Liver (tissue), 9 donors: ENCODE measurements around the gene NOS1. TPM values are rescaled to one million over a fixed set of nuclear protein-coding genes. Genes with fewer than 3 reads are reported as not detected.

Experiments used
- DNase-seq: peaks from one replicate; pipeline ENCODE4 v3.0.0-alpha.2; 2017; ENCODE audit warnings: low spot score
- H3K27ac ChIP-seq, 2 donors: one replicate each; pipeline ENCODE4 v1.7.0; 2013; ENCODE audit warnings: inconsistent platforms in 2 of 2, low read length in 2 of 2, control low read depth in 1 of 2, low read depth in 1 of 2, mild to moderate bottlenecking in 1 of 2
- H3K27me3 ChIP-seq, 4 donors: one replicate each; pipeline versions ENCODE4 v1.6.1 to v1.7.0; 2013; ENCODE audit warnings: low read length in 3 of 4, inconsistent platforms in 1 of 4, mild to moderate bottlenecking in 1 of 4, moderate library complexity in 1 of 4; ENCODE audit not compliant: control insufficient read depth in 4 of 4, insufficient read depth in 4 of 4
- H3K36me3 ChIP-seq, 4 donors: one replicate each; pipeline versions ENCODE4 v1.6.1 to v1.7.0; 2013; ENCODE audit warnings: low read length in 3 of 4, mild to moderate bottlenecking in 3 of 4, low read depth in 1 of 4, moderate library complexity in 1 of 4; ENCODE audit not compliant: control insufficient read depth in 4 of 4, insufficient read depth in 3 of 4
- H3K4me1 ChIP-seq, 4 donors: one replicate each; pipeline versions ENCODE4 v1.6.1 to v1.7.0; 2013; ENCODE audit warnings: low read length in 3 of 4, mild to moderate bottlenecking in 3 of 4, moderate library complexity in 1 of 4; ENCODE audit not compliant: control insufficient read depth in 4 of 4, insufficient read depth in 4 of 4
- H3K4me3 ChIP-seq, 3 donors: one replicate each; pipeline versions ENCODE4 v1.6.1 to v1.7.0; 2013; ENCODE audit warnings: low read length in 3 of 3, control low read depth in 1 of 3, low read depth in 1 of 3, mild to moderate bottlenecking in 1 of 3
- H3K9ac ChIP-seq, 2 donors: one replicate each; pipeline ENCODE4 v1.7.0; 2013; ENCODE audit warnings: low read length in 2 of 2, mild to moderate bottlenecking in 2 of 2, moderate library complexity in 2 of 2, control low read depth in 1 of 2, low read depth in 1 of 2
- H3K9me3 ChIP-seq, 4 donors: one replicate each; pipeline versions ENCODE4 v1.6.1 to v1.7.0; 2013; ENCODE audit warnings: low read length in 3 of 4; ENCODE audit not compliant: control insufficient read depth in 4 of 4
- EGR1 ChIP-seq, 2 donors: IDR thresholded peaks; 2 replicates each; pipeline ENCODE4 v1.6.1; 2016 to 2018; ENCODE audit warnings: antibody characterized with exemption in 2 of 2, low read depth in 2 of 2
- FOXA1 ChIP-seq: IDR thresholded peaks from 2 replicates; pipeline ENCODE4 v1.6.1; 2016; ENCODE audit warnings: antibody characterized with exemption
- FOXA2 ChIP-seq: IDR thresholded peaks from 2 replicates; pipeline ENCODE4 v1.6.1; 2016; ENCODE audit warnings: antibody characterized with exemption
- GABPA ChIP-seq, 2 donors: IDR thresholded peaks in 1 of 2; conservative IDR thresholded peaks in 1 of 2; 2 replicates each; pipeline ENCODE4 v1.6.1; 2016; ENCODE audit warnings: antibody characterized with exemption in 2 of 2, mild to moderate bottlenecking in 1 of 2, moderate library complexity in 1 of 2
- HNF4A ChIP-seq, 2 donors: conservative IDR thresholded peaks; 2 replicates each; pipeline ENCODE4 v1.6.1; 2016; ENCODE audit warnings: antibody characterized with exemption in 2 of 2, mild to moderate bottlenecking in 2 of 2
- HNF4G ChIP-seq: IDR thresholded peaks from 2 replicates; pipeline ENCODE4 v1.6.1; 2016; ENCODE audit warnings: antibody characterized with exemption
- JUND ChIP-seq, 2 donors: IDR thresholded peaks; 2 replicates each; pipeline ENCODE4 v1.6.1; 2016; ENCODE audit warnings: antibody characterized with exemption in 2 of 2
- NR2F2 ChIP-seq: IDR thresholded peaks from 2 replicates; pipeline ENCODE4 v1.6.1; 2016; ENCODE audit warnings: antibody characterized with exemption
- RAD21 ChIP-seq, 2 donors: IDR thresholded peaks; 2 replicates each; pipeline ENCODE4 v1.6.1; 2016; ENCODE audit warnings: antibody characterized with exemption in 2 of 2, mild to moderate bottlenecking in 2 of 2
- REST ChIP-seq: IDR thresholded peaks from 2 replicates; pipeline ENCODE4 v1.6.1; 2016; ENCODE audit warnings: antibody characterized with exemption, mild to moderate bottlenecking
- RXRA ChIP-seq, 2 donors: IDR thresholded peaks; 2 replicates each; pipeline ENCODE4 v1.6.1; 2017 to 2018; ENCODE audit warnings: antibody characterized with exemption in 2 of 2, mild to moderate bottlenecking in 1 of 2
- SP1 ChIP-seq: IDR thresholded peaks from 2 replicates; pipeline ENCODE4 v1.6.1; 2018; ENCODE audit warnings: antibody characterized with exemption, mild to moderate bottlenecking
- TAF1 ChIP-seq: conservative IDR thresholded peaks from 2 replicates; pipeline ENCODE4 v1.6.1; 2016; ENCODE audit warnings: antibody characterized with exemption, mild to moderate bottlenecking
- YY1 ChIP-seq: IDR thresholded peaks from 2 replicates; pipeline ENCODE4 v1.6.1; 2016; ENCODE audit warnings: antibody characterized with exemption, mild to moderate bottlenecking
- ZBTB33 ChIP-seq: IDR thresholded peaks from 2 replicates; pipeline ENCODE4 v1.6.1; 2016; ENCODE audit warnings: antibody characterized with exemption
- WGBS: extraction: QIAGEN DNeasy Blood & Tissue Kit; methylation state at CpG from one replicate; pipeline ENCODE4 v1.1.7; 2013; 5-methylcytosine and 5-hydroxymethylcytosine counted together
- polyA plus RNA-seq, 2 donors: library from polyadenylated mRNA; stranded (reverse) in 1 of 2; unstranded in 1 of 2; fragments of 200-250 nt in 1 of 2; fragments of >200 nt in 1 of 2; fragmentation: Nextera tagmentation in 1 of 2; extraction: Ambion mirVana in 1 of 2; gene quantifications; one replicate each; pipeline versions ENCODE4 v1.2.1 to v1.2.3, GENCODE V29; 2013 to 2015
- total RNA-seq, 2 donors: library from RNA; depleted of rRNA; stranded (reverse); fragments of >200 nt; gene quantifications; one replicate each; pipeline ENCODE4 v1.2.3, GENCODE V29; 2014
- TF ChIP-seq, protein P1 (sequence below): IDR thresholded peaks from 2 replicates; pipeline ENCODE4 v1.6.1; 2016; ENCODE audit warnings: antibody characterized with exemption
- TF ChIP-seq, protein P2 (sequence below): IDR thresholded peaks from 2 replicates; pipeline ENCODE4 v1.6.1; 2016; ENCODE audit warnings: antibody characterized with exemption
- TF ChIP-seq, protein P3 (sequence below): fragments of 150-350 bp; IDR thresholded peaks from 2 replicates; pipeline ENCODE4 v1.5.1; 2017; ENCODE audit warnings: improper control_type of control experiment, low read depth, low read length; ENCODE audit not compliant: missing input control
- donor health status: healthy.
- donor health status: healthy.
- donor health status: healthy.
- donor health status: healthy.
- donor health status: healthy.

Gene NOS1
- total and polyA plus RNA-seq, 4 donors = under 0.01 to 0.08 (median 0.01) TPM; not detected in 1

- Histone ChIP-seq H3K9ac (peak overlapping the region in 1 of 2 donors; percentile 23), H3K27me3 (no peaks in the 10 kb centered on the region), H3K4me3 (no peak overlapping the region), H3K27ac (peak overlapping the region; percentile 49 to 73), H3K9me3 (no peaks in the 10 kb centered on the region), H3K36me3 (peaks cover 16 to 69% (median 63%) of the 10 kb centered on the region in 4 donors), H3K4me1 (peaks cover 0 to 20% (median 8%) of the 10 kb centered on the region in 4 donors)
- WGBS = 95% methylated on average over 3 of the region's 3 CpGs
- DNase-seq = no peak
- TF ChIP-seq TAF1 (no peak), HNF4A (conservative IDR thresholded peaks at IDR 0.05) (no peak)
- TF ChIP-seq, protein P1, sequence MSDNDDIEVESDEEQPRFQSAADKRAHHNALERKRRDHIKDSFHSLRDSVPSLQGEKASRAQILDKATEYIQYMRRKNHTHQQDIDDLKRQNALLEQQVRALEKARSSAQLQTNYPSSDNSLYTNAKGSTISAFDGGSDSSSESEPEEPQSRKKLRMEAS = no peak
Observed at GRCh38 chr12:117172168-117172567, 189.3 kb downstream of the NOS1 start.

DNA sequence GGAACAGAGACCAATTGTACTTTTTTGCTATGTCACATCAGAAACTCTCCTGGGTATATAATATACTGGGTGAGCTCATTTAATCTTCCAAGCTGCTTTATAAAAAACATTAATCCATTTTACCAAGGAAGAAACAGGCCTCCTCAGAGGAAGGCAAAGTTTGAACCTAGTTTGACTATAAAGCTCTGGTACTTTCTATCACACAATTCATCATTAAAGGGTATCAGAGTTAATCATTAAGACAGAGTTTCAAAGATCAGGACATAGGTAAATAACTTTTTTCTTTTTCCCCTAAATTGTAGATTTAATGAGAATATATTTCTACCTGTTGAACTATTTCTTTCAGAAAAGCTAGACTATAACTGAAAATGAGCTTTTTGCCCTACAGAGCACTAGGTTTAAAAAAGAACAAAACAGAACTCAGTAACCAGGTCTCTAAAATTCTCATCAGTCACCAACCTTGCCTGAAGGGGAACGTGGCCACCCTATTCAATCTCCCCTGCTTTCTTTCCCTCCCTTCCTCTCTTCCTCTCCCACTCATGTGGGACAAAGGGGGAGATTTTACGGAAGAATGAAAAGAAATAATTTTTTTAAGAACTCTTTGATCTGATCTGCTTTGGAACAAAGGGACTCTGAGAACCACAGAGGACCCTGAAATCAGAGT is 189.8 kb downstream of the NOS1 start:
- TF ChIP-seq, protein P1 = peak; percentile 18
- TF ChIP-seq FOXA1 (no peak), EGR1 (IDR thresholded peaks at IDR 0.05; ENCODE audit: low read depth in 2 of 2) (no peak), SP1 (no peak), HNF4G (no peak), FOXA2 (peak; percentile 39), ZBTB33 (no peak), RXRA (IDR thresholded peaks at IDR 0.05) (peak; percentile 7 to 38), TAF1 (no peak), RAD21 (IDR thresholded peaks at IDR 0.05) (no peak), REST (peak; percentile 71), JUND (IDR thresholded peaks at IDR 0.05) (no peak), GABPA (IDR thresholded peaks at IDR 0.05 in 1 of 2, conservative IDR thresholded peaks at IDR 0.05 in 1 of 2) (no peak), YY1 (peak; percentile 36), HNF4A (conservative IDR thresholded peaks at IDR 0.05) (peak; percentile 56 to 64), NR2F2 (no peak)
- TF ChIP-seq, protein P2, sequence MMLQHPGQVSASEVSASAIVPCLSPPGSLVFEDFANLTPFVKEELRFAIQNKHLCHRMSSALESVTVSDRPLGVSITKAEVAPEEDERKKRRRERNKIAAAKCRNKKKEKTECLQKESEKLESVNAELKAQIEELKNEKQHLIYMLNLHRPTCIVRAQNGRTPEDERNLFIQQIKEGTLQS = no peak
- TF ChIP-seq, protein P3, sequence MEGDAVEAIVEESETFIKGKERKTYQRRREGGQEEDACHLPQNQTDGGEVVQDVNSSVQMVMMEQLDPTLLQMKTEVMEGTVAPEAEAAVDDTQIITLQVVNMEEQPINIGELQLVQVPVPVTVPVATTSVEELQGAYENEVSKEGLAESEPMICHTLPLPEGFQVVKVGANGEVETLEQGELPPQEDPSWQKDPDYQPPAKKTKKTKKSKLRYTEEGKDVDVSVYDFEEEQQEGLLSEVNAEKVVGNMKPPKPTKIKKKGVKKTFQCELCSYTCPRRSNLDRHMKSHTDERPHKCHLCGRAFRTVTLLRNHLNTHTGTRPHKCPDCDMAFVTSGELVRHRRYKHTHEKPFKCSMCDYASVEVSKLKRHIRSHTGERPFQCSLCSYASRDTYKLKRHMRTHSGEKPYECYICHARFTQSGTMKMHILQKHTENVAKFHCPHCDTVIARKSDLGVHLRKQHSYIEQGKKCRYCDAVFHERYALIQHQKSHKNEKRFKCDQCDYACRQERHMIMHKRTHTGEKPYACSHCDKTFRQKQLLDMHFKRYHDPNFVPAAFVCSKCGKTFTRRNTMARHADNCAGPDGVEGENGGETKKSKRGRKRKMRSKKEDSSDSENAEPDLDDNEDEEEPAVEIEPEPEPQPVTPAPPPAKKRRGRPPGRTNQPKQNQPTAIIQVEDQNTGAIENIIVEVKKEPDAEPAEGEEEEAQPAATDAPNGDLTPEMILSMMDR = no peak
- peak overlapping the region; percentile 49 to 73 for H3K27ac ChIP-seq

More for the DNA sequence above, 189.8 kb downstream of the NOS1 start:
- peaks cover 19 to 70% (median 64%) of the 10 kb centered on the region in 4 donors for H3K36me3 ChIP-seq
- peaks cover 0 to 20% (median 8%) of the 10 kb centered on the region in 4 donors for H3K4me1 ChIP-seq
- peak overlapping the region in 1 of 2 donors; percentile 23 for H3K9ac ChIP-seq
- H3K4me3 ChIP-seq = no peak overlapping the region
- DNase-seq = no peak
- H3K9me3 ChIP-seq = no peaks in the 10 kb centered on the region
- WGBS = 40% methylated on average over 2 of the region's 2 CpGs
- no peaks in the 10 kb centered on the region for H3K27me3 ChIP-seq
